GM21526 (cell line): ENCODE measurements around the gene ATXN1.
"Not testable (repeated sequence)": the region's sequence is repeated elsewhere in the genome, so short reads cannot be mapped to it uniquely, and the experiment has no call there.

Experiments
- ATAC-seq: cut with Tn5 transposase; IDR thresholded peaks from one replicate; pipeline ENCODE4 v1.9.1; 2021; ENCODE audit warnings: moderate library complexity; ENCODE audit not compliant: unreplicated experiment, low FRiP score

ATXN1 gene

GRCh38 chr6:16380220-16380809, 380.9 kb downstream of the ATXN1 start:
- ATAC-seq = no peak

GRCh38 chr6:16378360-16378759, 382.9 kb downstream of the ATXN1 start:
- not testable (repeated sequence) for ATAC-seq

GRCh38 chr6:16377470-16377869, 383.8 kb downstream of the ATXN1 start:
- no peak for ATAC-seq

- no peak for ATAC-seq
Measured at GRCh38 chr6:16375843-16376242, 385.4 kb downstream of the ATXN1 start.

- ATAC-seq = no peak
Measured at GRCh38 chr6:16375206-16375605, 386.1 kb downstream of the ATXN1 start.

GRCh38 chr6:16374461-16375200, 386.6 kb downstream of the ATXN1 start:
- ATAC-seq = peak; percentile 56

- ATAC-seq = no peak
Measured at GRCh38 chr6:16374016-16374415, 387.2 kb downstream of the ATXN1 start.

- no peak for ATAC-seq
Measured at GRCh38 chr6:16372029-16372776, 389.1 kb downstream of the ATXN1 start.

- ATAC-seq = no peak
Measured at GRCh38 chr6:16371401-16371800, 389.9 kb downstream of the ATXN1 start.

- no peak for ATAC-seq
Measured at GRCh38 chr6:16370943-16371342, 390.3 kb downstream of the ATXN1 start.

- ATAC-seq = no peak
Measured at GRCh38 chr6:16369989-16370388, 391.3 kb downstream of the ATXN1 start.

- no peak for ATAC-seq
Measured at GRCh38 chr6:16369140-16369745, 392.0 kb downstream of the ATXN1 start.

GRCh38 chr6:16367571-16367970, 393.7 kb downstream of the ATXN1 start:
- no peak for ATAC-seq

- no peak for ATAC-seq
Measured at GRCh38 chr6:16363749-16364148, 397.5 kb downstream of the ATXN1 start.

- ATAC-seq = no peak
Measured at GRCh38 chr6:16362819-16363589, 398.3 kb downstream of the ATXN1 start.

GRCh38 chr6:16362296-16362695, 399.0 kb downstream of the ATXN1 start:
- ATAC-seq = no peak

- no peak for ATAC-seq
Measured at GRCh38 chr6:16361861-16362260, 399.4 kb downstream of the ATXN1 start.

GRCh38 chr6:16361121-16361520, 400.1 kb downstream of the ATXN1 start:
- ATAC-seq = no peak

- no peak for ATAC-seq
Measured at GRCh38 chr6:16360365-16360764, 400.9 kb downstream of the ATXN1 start.

- ATAC-seq = no peak
Measured at GRCh38 chr6:16359563-16359962, 401.7 kb downstream of the ATXN1 start.
